Fibroblast of skin of scalp (primary cell): ENCODE results near the gene RYR3.

Experiments used
- DNase-seq: peaks from one replicate; pipeline ENCODE4 v3.0.0-alpha.2; 2013

The RYR3 gene

GRCh38 chr15:33656168-33656567 lies 345.4 kb downstream of the RYR3 start:
- DNase-seq = no peak

- DNase-seq = no peak
Measured at GRCh38 chr15:33660151-33660550, 349.4 kb downstream of the RYR3 start.

- no peak for DNase-seq
Measured at GRCh38 chr15:33662014-33662413, 351.2 kb downstream of the RYR3 start.

GRCh38 chr15:33664947-33665346 lies 354.2 kb downstream of the RYR3 start:
- DNase-seq = no peak

- no peak for DNase-seq
Measured at GRCh38 chr15:33670567-33670966, 359.8 kb downstream of the RYR3 start.

- no peak for DNase-seq
Measured at GRCh38 chr15:33671456-33671855, 360.7 kb downstream of the RYR3 start.

- peak; percentile 20 for DNase-seq
Measured at GRCh38 chr15:33675246-33675645, 364.5 kb downstream of the RYR3 start.

- no peak for DNase-seq
Measured at GRCh38 chr15:33677238-33677830, 366.6 kb downstream of the RYR3 start.

GRCh38 chr15:33678176-33678575 lies 367.4 kb downstream of the RYR3 start:
- DNase-seq = no peak

- no peak for DNase-seq
Measured at GRCh38 chr15:33678602-33679001, 367.8 kb downstream of the RYR3 start.

- no peak for DNase-seq
Measured at GRCh38 chr15:33679061-33679460, 368.3 kb downstream of the RYR3 start.

- no peak for DNase-seq
Measured at GRCh38 chr15:33680336-33680735, 369.6 kb downstream of the RYR3 start.

GRCh38 chr15:33693166-33693800 lies 382.5 kb downstream of the RYR3 start:
- no peak for DNase-seq

GRCh38 chr15:33698126-33698525 lies 387.4 kb downstream of the RYR3 start:
- no peak for DNase-seq

GRCh38 chr15:33699145-33699544 lies 388.4 kb downstream of the RYR3 start:
- DNase-seq = no peak

- peak; percentile 6 for DNase-seq
Measured at GRCh38 chr15:33699691-33700447, 389.1 kb downstream of the RYR3 start.

- peak; percentile 77 for DNase-seq
Measured at GRCh38 chr15:33700695-33701303, 390.0 kb downstream of the RYR3 start.

GRCh38 chr15:33701304-33701696 lies 390.5 kb downstream of the RYR3 start:
- DNase-seq = no peak

- no peak for DNase-seq
Measured at GRCh38 chr15:33706173-33706572, 395.4 kb downstream of the RYR3 start.

GRCh38 chr15:33710748-33711147 lies 400.0 kb downstream of the RYR3 start:
- no peak for DNase-seq

GRCh38 chr15:33716025-33716424 lies 405.3 kb downstream of the RYR3 start:
- no peak for DNase-seq

- DNase-seq = peak; percentile 59
Measured at GRCh38 chr15:33720952-33721351, 410.2 kb downstream of the RYR3 start.

- peak; percentile 18 for DNase-seq
Measured at GRCh38 chr15:33722005-33722672, 411.4 kb downstream of the RYR3 start.
